ENCODE data around the gene ARMC9. TPM values are rescaled to one million over a fixed set of nuclear protein-coding genes. Genes with fewer than 3 reads are reported as not detected.

The ARMC9 gene
- total RNA-seq, 2 experiments from 2014 or later = 2.0 to 2.5 TPM

DNA sequence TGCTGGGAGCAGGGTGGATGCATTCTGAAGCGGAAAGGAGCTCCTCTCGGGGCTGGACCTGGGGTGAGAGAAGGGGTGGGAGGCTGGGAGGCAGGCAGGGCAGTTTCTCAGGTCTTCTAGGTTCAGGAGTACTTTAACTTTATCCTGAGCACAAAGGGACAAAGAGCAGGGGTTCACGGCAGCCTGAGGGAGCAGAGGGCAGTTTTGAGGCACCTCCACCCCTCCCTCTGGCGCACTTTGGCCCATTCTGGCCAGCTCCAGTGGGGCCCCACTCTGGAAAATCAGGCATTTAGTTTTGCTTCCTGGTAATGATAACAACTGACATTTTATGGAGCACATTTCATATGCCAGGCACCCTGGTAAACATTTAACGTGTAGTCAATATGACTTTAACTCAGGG lies 211.3 kb downstream of the ARMC9 start:
- H3K27me3 Mint-ChIP-seq = peaks cover 37% of the 10 kb centered on the region
- POLR2A ChIA-PET = no interaction called here
- no peak for DNase-seq
- peaks cover 2% of the 10 kb centered on the region for H3K36me3 Mint-ChIP-seq
- H3K27ac Mint-ChIP-seq = no peak overlapping the region
- no peak overlapping the region for H3K4me3 Mint-ChIP-seq
- peaks cover 15% of the 10 kb centered on the region for H3K4me1 Mint-ChIP-seq
- ATAC-seq (ENCODE audit: low read depth) = no peak
- peaks cover 5% of the 10 kb centered on the region for H3K9me3 Mint-ChIP-seq

GRCh38 chr2:231410293-231411004 lies 212.0 kb downstream of the ARMC9 start:
- Mint-ChIP-seq H3K27me3 (peaks cover 42% of the 10 kb centered on the region), H3K4me3 (no peak overlapping the region), H3K36me3 (peaks cover 2% of the 10 kb centered on the region), H3K27ac (no peak overlapping the region), H3K4me1 (peaks cover 14% of the 10 kb centered on the region), H3K9me3 (peaks cover 5% of the 10 kb centered on the region)
- DNase-seq = no peak
- no peak for ATAC-seq (ENCODE audit: low read depth)
- POLR2A ChIA-PET = no interaction called here

DNA sequence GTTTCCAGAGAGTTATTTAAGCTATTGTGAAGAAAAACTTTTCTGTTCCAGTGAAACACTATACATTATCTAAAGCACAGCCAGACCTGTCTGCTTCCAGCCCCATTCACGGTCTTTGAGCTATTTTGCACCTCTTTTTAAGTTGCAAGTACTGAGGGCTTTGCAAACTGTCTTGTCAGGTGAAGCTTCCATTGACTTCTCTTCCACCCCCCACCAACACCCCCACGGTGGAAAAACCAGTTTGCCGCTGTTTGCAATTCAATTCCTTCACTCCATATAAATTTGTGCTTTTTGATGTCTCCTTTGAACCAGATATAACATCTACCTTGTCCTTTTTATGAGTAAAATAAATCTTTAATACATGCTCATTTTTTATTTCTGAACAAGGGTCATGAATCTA lies 212.8 kb downstream of the ARMC9 start:
- Mint-ChIP-seq H3K9me3 (peaks cover 5% of the 10 kb centered on the region), H3K4me1 (peaks cover 10% of the 10 kb centered on the region), H3K27ac (no peak overlapping the region), H3K27me3 (peaks cover 44% of the 10 kb centered on the region), H3K36me3 (peaks cover 2% of the 10 kb centered on the region), H3K4me3 (peak overlapping the region; percentile 61)
- POLR2A ChIA-PET = no interaction called here
- no peak for DNase-seq
- ATAC-seq (ENCODE audit: low read depth) = no peak

GRCh38 chr2:231411831-231412617 lies 213.6 kb downstream of the ARMC9 start:
- peaks cover 47% of the 10 kb centered on the region for H3K27me3 Mint-ChIP-seq
- POLR2A ChIA-PET = no interaction called here
- ATAC-seq (ENCODE audit: low read depth) = peak; percentile 96
- peaks cover 2% of the 10 kb centered on the region for H3K36me3 Mint-ChIP-seq
- peaks cover 5% of the 10 kb centered on the region for H3K9me3 Mint-ChIP-seq
- H3K4me1 Mint-ChIP-seq = peaks cover 4% of the 10 kb centered on the region
- peak overlapping the region; percentile 61 for H3K4me3 Mint-ChIP-seq
- peak; percentile 85 for DNase-seq
- no peak overlapping the region for H3K27ac Mint-ChIP-seq

- ATAC-seq (ENCODE audit: low read depth) (no peak), DNase-seq (no peak)
- peak overlapping the region; percentile 47 for H3K4me3 Mint-ChIP-seq
- peaks cover 47% of the 10 kb centered on the region for H3K27me3 Mint-ChIP-seq
- no peak overlapping the region for H3K27ac Mint-ChIP-seq
- peaks cover 4% of the 10 kb centered on the region for H3K4me1 Mint-ChIP-seq
- POLR2A ChIA-PET = no interaction called here
- peaks cover 5% of the 10 kb centered on the region for H3K9me3 Mint-ChIP-seq
- H3K36me3 Mint-ChIP-seq = peaks cover 2% of the 10 kb centered on the region
Measured at GRCh38 chr2:231412618-231412963, 214.2 kb downstream of the ARMC9 start.

DNA sequence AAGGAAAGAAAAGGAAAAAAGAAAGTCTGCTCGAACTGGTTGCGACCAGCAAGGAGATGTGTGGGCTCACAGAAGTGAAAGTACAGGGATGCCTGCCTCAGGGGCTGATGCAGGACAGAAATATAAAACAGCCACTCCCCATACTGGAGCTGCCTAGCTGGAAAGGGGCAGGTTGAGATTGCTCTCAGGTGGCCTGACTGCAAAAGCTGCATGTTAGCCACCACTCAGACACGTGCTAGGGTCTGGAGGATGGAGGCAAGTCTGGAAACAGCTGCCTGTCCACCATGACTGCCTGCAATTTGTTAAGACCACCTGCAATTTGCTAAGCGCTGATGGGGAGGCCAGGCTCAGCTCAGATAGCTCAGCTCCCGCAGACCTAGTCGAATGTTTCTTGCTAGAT lies 215.0 kb downstream of the ARMC9 start:
- no peak for DNase-seq
- no peak overlapping the region for H3K4me3 Mint-ChIP-seq
- peaks cover 2% of the 10 kb centered on the region for H3K36me3 Mint-ChIP-seq
- no peak overlapping the region for H3K27ac Mint-ChIP-seq
- ATAC-seq (ENCODE audit: low read depth) = no peak
- peaks cover 4% of the 10 kb centered on the region for H3K4me1 Mint-ChIP-seq
- peaks cover 5% of the 10 kb centered on the region for H3K9me3 Mint-ChIP-seq
- peaks cover 45% of the 10 kb centered on the region for H3K27me3 Mint-ChIP-seq
- POLR2A ChIA-PET = no interaction called here

DNA sequence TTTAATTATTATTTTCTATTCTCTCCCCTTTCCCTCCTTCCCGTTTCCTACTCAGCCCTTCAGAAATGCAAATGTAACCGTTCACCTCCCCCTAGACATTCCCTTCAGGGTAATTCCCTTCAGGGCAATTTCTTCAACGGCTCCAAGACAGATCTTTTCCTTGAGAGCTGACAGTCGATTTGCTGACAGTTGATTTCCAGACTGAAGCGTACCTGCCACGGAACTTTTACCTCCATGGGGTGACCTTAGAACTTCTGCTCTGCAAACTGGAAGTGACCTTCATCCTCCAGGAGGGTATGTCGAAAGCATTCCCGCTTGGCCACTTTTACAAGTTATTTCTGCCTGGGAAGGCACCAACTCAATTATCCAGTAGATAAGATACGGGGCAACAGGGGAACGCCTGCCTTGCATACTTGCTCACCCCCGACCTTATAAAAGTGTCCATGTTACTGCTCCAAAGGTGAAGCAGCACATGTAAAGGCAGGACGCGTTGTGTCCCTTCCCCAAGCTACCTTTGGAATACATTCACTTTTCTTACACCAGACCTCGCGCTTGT lies 215.6 kb downstream of the ARMC9 start:
- H3K4me3 Mint-ChIP-seq = no peak overlapping the region
- H3K27me3 Mint-ChIP-seq = peaks cover 42% of the 10 kb centered on the region
- H3K36me3 Mint-ChIP-seq = peaks cover 2% of the 10 kb centered on the region
- H3K27ac Mint-ChIP-seq = no peak overlapping the region
- H3K4me1 Mint-ChIP-seq = peaks cover 4% of the 10 kb centered on the region
- POLR2A ChIA-PET = no interaction called here
- DNase-seq (no peak), ATAC-seq (ENCODE audit: low read depth) (no peak)
- peaks cover 5% of the 10 kb centered on the region for H3K9me3 Mint-ChIP-seq

GRCh38 chr2:231415029-231415428 lies 216.6 kb downstream of the ARMC9 start:
- peaks cover 4% of the 10 kb centered on the region for H3K4me1 Mint-ChIP-seq
- peaks cover 42% of the 10 kb centered on the region for H3K27me3 Mint-ChIP-seq
- H3K36me3 Mint-ChIP-seq = peaks cover 2% of the 10 kb centered on the region
- DNase-seq = no peak
- H3K4me3 Mint-ChIP-seq = no peak overlapping the region
- no peak for ATAC-seq (ENCODE audit: low read depth)
- peaks cover 5% of the 10 kb centered on the region for H3K9me3 Mint-ChIP-seq
- H3K27ac Mint-ChIP-seq = no peak overlapping the region
- POLR2A ChIA-PET = no interaction called here

GRCh38 chr2:231418820-231419640 lies 220.6 kb downstream of the ARMC9 start:
- H3K36me3 Mint-ChIP-seq = no peaks in the 10 kb centered on the region
- no peak overlapping the region for H3K4me3 Mint-ChIP-seq
- no peak for ATAC-seq (ENCODE audit: low read depth)
- no peak overlapping the region for H3K27ac Mint-ChIP-seq
- H3K4me1 Mint-ChIP-seq = peaks cover 1% of the 10 kb centered on the region
- peaks cover 14% of the 10 kb centered on the region for H3K27me3 Mint-ChIP-seq
- POLR2A ChIA-PET = no interaction called here
- H3K9me3 Mint-ChIP-seq = no peaks in the 10 kb centered on the region
- no peak for DNase-seq

GRCh38 chr2:231421051-231421580 lies 222.7 kb downstream of the ARMC9 start:
- no peaks in the 10 kb centered on the region for H3K36me3 Mint-ChIP-seq
- no peak for ATAC-seq (ENCODE audit: low read depth)
- no peaks in the 10 kb centered on the region for H3K9me3 Mint-ChIP-seq
- POLR2A ChIA-PET = no interaction called here
- no peak overlapping the region for H3K27ac Mint-ChIP-seq
- peaks cover 6% of the 10 kb centered on the region for H3K27me3 Mint-ChIP-seq
- DNase-seq = no peak
- H3K4me1 Mint-ChIP-seq = peaks cover 5% of the 10 kb centered on the region
- no peak overlapping the region for H3K4me3 Mint-ChIP-seq

GRCh38 chr2:231422056-231422455 lies 223.6 kb downstream of the ARMC9 start:
- POLR2A ChIA-PET = no interaction called here
- Mint-ChIP-seq H3K4me1 (peaks cover 5% of the 10 kb centered on the region), H3K27ac (no peak overlapping the region), H3K27me3 (peaks cover 3% of the 10 kb centered on the region), H3K4me3 (no peak overlapping the region), H3K9me3 (no peaks in the 10 kb centered on the region), H3K36me3 (no peaks in the 10 kb centered on the region)
- no peak for ATAC-seq (ENCODE audit: low read depth)
- no peak for DNase-seq

DNA sequence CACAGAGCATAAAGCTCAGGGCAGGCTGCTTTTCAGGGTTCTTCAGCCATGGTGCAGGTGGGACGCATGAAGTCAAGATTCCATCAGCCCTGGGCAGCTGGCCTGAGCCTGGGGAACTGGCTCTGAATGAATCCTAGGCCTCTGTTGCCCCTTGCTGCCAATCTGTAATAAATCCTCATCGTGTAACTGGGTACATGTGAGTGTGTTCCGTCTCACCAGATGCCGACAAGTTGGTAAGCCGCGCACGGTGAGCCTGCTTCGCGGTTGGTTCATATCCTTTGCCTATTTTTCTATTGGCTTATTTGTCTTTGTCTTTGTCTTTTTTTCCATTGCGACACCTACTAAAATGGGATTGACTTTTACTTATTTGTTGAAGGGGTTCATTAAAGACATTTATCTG lies 224.7 kb downstream of the ARMC9 start:
- Mint-ChIP-seq H3K9me3 (no peaks in the 10 kb centered on the region), H3K4me1 (peaks cover 5% of the 10 kb centered on the region), H3K4me3 (no peak overlapping the region), H3K27me3 (peaks cover 3% of the 10 kb centered on the region), H3K36me3 (no peaks in the 10 kb centered on the region), H3K27ac (no peak overlapping the region)
- ATAC-seq (ENCODE audit: low read depth) (no peak), DNase-seq (no peak)
- POLR2A ChIA-PET = interaction anchor here (0.7 kb wide), 1 partner anchor 31 kb away, joined by 3 read pairs; no protein-coding TSS in a partner anchor
